OCI-LY7 (cell line): Measurements from ENCODE around the gene PRDM1. TPM values are rescaled to one million over a fixed set of nuclear protein-coding genes. Genes with fewer than 3 reads are reported as not detected.

ENCODE experiments used
- BruUV-seq: library from RNA; stranded (reverse); fragments of 400-500 nt; replicated peaks from 2 replicates; lab custom pipeline; 2021; lab: Mats Ljungman, UMichigan
- CTCF ChIA-PET: fragments of 300-600 bp; sonication (Branson Sonifier 250); formaldehyde crosslinking; loops from one replicate; lab custom pipeline; 2022; ENCODE audit warnings: antibody characterized with exemption; ENCODE audit not compliant: unreplicated experiment; lab: Charles Lee
- POLR2A ChIA-PET: fragments of 300-600 bp; sonication (Branson Sonifier 250); formaldehyde crosslinking; loops from one replicate; lab custom pipeline; 2022; ENCODE audit warnings: antibody characterized with exemption; lab: Charles Lee
- DNase-seq: peaks from one replicate; pipeline ENCODE4 v3.0.0-alpha.2; 2015; ENCODE audit warnings: low spot score
- H2AFZ ChIP-seq: fragments of 200-600 bp; sonication (generic), shearing (Covaris generic); 2 replicates; pipeline ENCODE4 v1.6.1; 2014; ENCODE audit warnings: mild to moderate bottlenecking, antibody characterized with exemption, low read length, moderate library complexity
- H3K27ac ChIP-seq: fragments of 200-600 bp; sonication (generic); 2 replicates; pipeline ENCODE4 v1.5.1; 2014; ENCODE audit warnings: mixed run types, low read depth, mild to moderate bottlenecking, moderate library complexity, low read length, inconsistent platforms; ENCODE audit not compliant: poor library complexity, severe bottlenecking
- H3K36me3 ChIP-seq: fragments of 200-600 bp; sonication (generic); 2 replicates; pipeline ENCODE4 v1.6.1; 2014; ENCODE audit warnings: mild to moderate bottlenecking, antibody characterized with exemption, low read length, moderate library complexity, mixed read lengths; ENCODE audit not compliant: insufficient read depth
- H3K4me1 ChIP-seq: fragments of 200-600 bp; sonication (generic); 2 replicates; pipeline ENCODE4 v1.5.1; 2014; ENCODE audit warnings: mild to moderate bottlenecking, low read length; ENCODE audit not compliant: insufficient read depth, poor library complexity, severe bottlenecking
- H3K4me2 ChIP-seq: fragments of 200-600 bp; sonication (generic); 2 replicates; pipeline ENCODE4 v1.6.1; 2014; ENCODE audit warnings: mild to moderate bottlenecking, low read length
- H3K4me3 ChIP-seq: fragments of 200-600 bp; sonication (generic); 2 replicates; pipeline ENCODE4 v1.5.1; 2014; ENCODE audit warnings: mild to moderate bottlenecking, low read depth, low read length; ENCODE audit not compliant: poor library complexity, severe bottlenecking
- H3K79me2 ChIP-seq: fragments of 200-600 bp; sonication (generic); 2 replicates; pipeline ENCODE4 v1.6.1; 2016; ENCODE audit warnings: low read depth, mild to moderate bottlenecking, low read length, moderate library complexity, mixed read lengths; ENCODE audit not compliant: insufficient read depth
- H3K9me2 ChIP-seq: fragments of 200-600 bp; sonication (generic); 2 replicates; pipeline ENCODE4 v1.6.1; 2016; ENCODE audit warnings: mild to moderate bottlenecking, low read length, mixed read lengths; ENCODE audit not compliant: insufficient read depth
- H3K9me3 ChIP-seq: fragments of 200-600 bp; sonication (generic); 2 replicates; pipeline ENCODE4 v1.6.1; 2014; ENCODE audit warnings: mild to moderate bottlenecking, mixed run types, low read length, mixed read lengths
- H4K20me1 ChIP-seq: fragments of 200-600 bp; sonication (generic); 2 replicates; pipeline ENCODE4 v1.6.1; 2014; ENCODE audit warnings: mild to moderate bottlenecking, antibody characterized with exemption, low read length, moderate library complexity, mixed read lengths; ENCODE audit not compliant: insufficient read depth
- EZH2phosphoT487 ChIP-seq: fragments of 200-600 bp; sonication (generic); IDR thresholded peaks from 2 replicates; pipeline ENCODE4 v1.6.1; 2018; ENCODE audit warnings: low read depth, borderline replicate concordance, mild to moderate bottlenecking, mixed run types, antibody characterized with exemption, low read length, moderate library complexity, mixed read lengths
- intact Hi-C: fragments of 100-400 bp; cut with micrococcal nuclease; formaldehyde crosslinking; loops from one replicate; pipeline ENCODE4 v1.10.0; 2022; ENCODE audit not compliant: unreplicated experiment
- total RNA-seq, 2 experiments: library from RNA; depleted of rRNA in 1 of 2; stranded (reverse); fragments of >200 nt in 1 of 2; shearing (Covaris generic) in 1 of 2; gene quantifications; 2 replicates each; pipeline ENCODE4 v1.2.3, GENCODE V29; 2014 to 2022
- TF ChIP-seq, protein P1 (sequence below): fragments of 200-600 bp; sonication (generic); conservative IDR thresholded peaks from 2 replicates; pipeline ENCODE4 v1.5.1; 2014; ENCODE audit warnings: mild to moderate bottlenecking, antibody characterized with exemption, low read length, moderate library complexity, mixed read lengths

Gene PRDM1
- total RNA-seq, 2 experiments from 2014 or later = 1.5 to 3.3 TPM

- intact Hi-C loops = no loop called here
- CTCF ChIA-PET = no interaction called here
- no peak overlapping the region for H3K4me2 ChIP-seq
Observed at GRCh38 chr6:106115286-106115685, 29.1 kb downstream of the PRDM1 start.

GRCh38 chr6:106116125-106116832, 30.1 kb downstream of the PRDM1 start:
- no peak overlapping the region for H3K4me3 ChIP-seq
- TF ChIP-seq, protein P1, sequence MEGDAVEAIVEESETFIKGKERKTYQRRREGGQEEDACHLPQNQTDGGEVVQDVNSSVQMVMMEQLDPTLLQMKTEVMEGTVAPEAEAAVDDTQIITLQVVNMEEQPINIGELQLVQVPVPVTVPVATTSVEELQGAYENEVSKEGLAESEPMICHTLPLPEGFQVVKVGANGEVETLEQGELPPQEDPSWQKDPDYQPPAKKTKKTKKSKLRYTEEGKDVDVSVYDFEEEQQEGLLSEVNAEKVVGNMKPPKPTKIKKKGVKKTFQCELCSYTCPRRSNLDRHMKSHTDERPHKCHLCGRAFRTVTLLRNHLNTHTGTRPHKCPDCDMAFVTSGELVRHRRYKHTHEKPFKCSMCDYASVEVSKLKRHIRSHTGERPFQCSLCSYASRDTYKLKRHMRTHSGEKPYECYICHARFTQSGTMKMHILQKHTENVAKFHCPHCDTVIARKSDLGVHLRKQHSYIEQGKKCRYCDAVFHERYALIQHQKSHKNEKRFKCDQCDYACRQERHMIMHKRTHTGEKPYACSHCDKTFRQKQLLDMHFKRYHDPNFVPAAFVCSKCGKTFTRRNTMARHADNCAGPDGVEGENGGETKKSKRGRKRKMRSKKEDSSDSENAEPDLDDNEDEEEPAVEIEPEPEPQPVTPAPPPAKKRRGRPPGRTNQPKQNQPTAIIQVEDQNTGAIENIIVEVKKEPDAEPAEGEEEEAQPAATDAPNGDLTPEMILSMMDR = no peak
- TF ChIP-seq EZH2phosphoT487 = no peak
- H3K79me2 ChIP-seq = no peaks in the 10 kb centered on the region
- no peak overlapping the region for H3K4me2 ChIP-seq
- H3K4me1 ChIP-seq = no peaks in the 10 kb centered on the region
- no peak overlapping the region for H2AFZ ChIP-seq
- no peaks in the 10 kb centered on the region for H3K9me2 ChIP-seq
- intact Hi-C loops = no loop called here
- CTCF ChIA-PET = no interaction called here
- DNase-seq = no peak
- POLR2A ChIA-PET = interaction anchor here (0.7 to 3.1 kb wide), 7 partner anchors 10 to 393 kb away, joined by 3 to 15 read pairs (median 6); no protein-coding TSS in a partner anchor
- H3K36me3 ChIP-seq = no peaks in the 10 kb centered on the region
- no peaks in the 10 kb centered on the region for H3K9me3 ChIP-seq
- H3K27ac ChIP-seq = no peak overlapping the region
- BruUV-seq = no TSS peak
- no peaks in the 10 kb centered on the region for H4K20me1 ChIP-seq

More at GRCh38 chr6:106115286-106115685, 29.1 kb downstream of the PRDM1 start:
- TF ChIP-seq EZH2phosphoT487 = no peak
- Histone ChIP-seq H3K36me3 (no peaks in the 10 kb centered on the region), H2AFZ (no peak overlapping the region), H3K9me3 (no peaks in the 10 kb centered on the region), H4K20me1 (no peaks in the 10 kb centered on the region), H3K4me1 (no peaks in the 10 kb centered on the region), H3K9me2 (no peaks in the 10 kb centered on the region), H3K4me3 (no peak overlapping the region), H3K79me2 (no peaks in the 10 kb centered on the region), H3K27ac (no peak overlapping the region)
- BruUV-seq = no TSS peak
- no peak for DNase-seq
- POLR2A ChIA-PET = no interaction called here

DNA sequence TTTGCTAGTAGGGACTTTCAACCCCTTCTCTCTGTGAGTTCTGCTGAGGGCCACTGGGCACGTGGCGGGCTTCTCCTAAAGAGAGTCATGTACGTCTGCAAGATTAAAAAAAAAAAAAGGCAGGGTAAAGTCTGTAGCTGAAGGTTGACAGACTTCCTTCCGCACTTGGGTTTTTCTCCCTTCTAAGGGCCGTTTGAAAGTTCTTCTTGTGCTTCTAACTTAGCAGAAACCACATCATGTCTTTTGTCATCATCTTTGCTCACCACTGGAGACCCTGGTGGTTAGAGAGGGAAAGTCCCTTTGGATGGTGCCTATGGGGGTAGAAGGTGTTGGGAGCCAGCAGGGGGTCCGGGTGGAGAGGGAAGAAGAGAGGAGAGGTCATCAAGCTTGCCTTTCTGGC, 31.4 kb downstream of the PRDM1 start:
- Histone ChIP-seq H2AFZ (no peak overlapping the region), H4K20me1 (no peaks in the 10 kb centered on the region), H3K79me2 (no peaks in the 10 kb centered on the region), H3K4me3 (no peak overlapping the region), H3K4me2 (no peak overlapping the region), H3K27ac (no peak overlapping the region), H3K36me3 (no peaks in the 10 kb centered on the region), H3K9me2 (no peaks in the 10 kb centered on the region), H3K9me3 (no peaks in the 10 kb centered on the region), H3K4me1 (no peaks in the 10 kb centered on the region)
- TF ChIP-seq, protein P1 = no peak
- no peak for TF ChIP-seq EZH2phosphoT487
- ChIA-PET POLR2A (interaction anchor here (0.5 to 3.1 kb wide), 4 partner anchors 9 to 104 kb away, joined by 4 to 15 read pairs (median 6); no protein-coding TSS in a partner anchor), CTCF (no interaction called here)
- intact Hi-C loops = no loop called here
- BruUV-seq = no TSS peak
- DNase-seq = no peak
